HG03460 (cell line): ENCODE measurements around the gene EFNA3.

ENCODE experiments used
- ATAC-seq: cut with Tn5 transposase; IDR thresholded peaks from one replicate; pipeline ENCODE4 v1.9.1; 2021; ENCODE audit not compliant: unreplicated experiment

EFNA3 gene

DNA sequence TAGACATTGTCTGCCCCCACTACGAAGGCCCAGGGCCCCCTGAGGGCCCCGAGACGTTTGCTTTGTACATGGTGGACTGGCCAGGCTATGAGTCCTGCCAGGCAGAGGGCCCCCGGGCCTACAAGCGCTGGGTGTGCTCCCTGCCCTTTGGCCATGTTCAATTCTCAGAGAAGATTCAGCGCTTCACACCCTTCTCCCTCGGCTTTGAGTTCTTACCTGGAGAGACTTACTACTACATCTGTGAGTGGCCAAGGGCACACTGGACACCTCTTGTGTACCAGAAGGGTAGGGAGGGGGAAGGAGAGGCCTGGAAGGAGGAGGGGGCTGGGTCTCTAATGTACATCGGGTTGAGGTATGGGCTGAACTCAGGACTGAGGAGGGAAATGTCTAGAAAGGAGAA is 11.9 kb upstream of the EFNA3 start:
- ATAC-seq = no peak

DNA sequence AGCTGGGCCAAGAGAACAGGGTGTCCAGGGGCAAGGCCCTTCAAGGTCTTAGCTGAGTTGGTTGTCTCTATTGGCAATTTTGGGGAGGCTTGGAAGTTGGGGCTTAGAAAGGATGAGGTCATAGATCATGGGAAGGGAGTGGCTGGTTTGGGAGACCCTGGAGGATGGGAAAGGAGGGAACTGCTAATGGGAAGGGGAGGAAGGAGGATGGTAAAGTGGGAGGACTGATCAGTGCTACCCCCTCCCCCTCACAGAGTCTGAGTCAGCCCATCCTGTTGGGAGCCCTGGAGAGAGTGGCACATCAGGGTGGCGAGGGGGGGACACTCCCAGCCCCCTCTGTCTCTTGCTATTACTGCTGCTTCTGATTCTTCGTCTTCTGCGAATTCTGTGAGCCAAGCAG is 10.0 kb upstream of the EFNA3 start:
- no peak for ATAC-seq

DNA sequence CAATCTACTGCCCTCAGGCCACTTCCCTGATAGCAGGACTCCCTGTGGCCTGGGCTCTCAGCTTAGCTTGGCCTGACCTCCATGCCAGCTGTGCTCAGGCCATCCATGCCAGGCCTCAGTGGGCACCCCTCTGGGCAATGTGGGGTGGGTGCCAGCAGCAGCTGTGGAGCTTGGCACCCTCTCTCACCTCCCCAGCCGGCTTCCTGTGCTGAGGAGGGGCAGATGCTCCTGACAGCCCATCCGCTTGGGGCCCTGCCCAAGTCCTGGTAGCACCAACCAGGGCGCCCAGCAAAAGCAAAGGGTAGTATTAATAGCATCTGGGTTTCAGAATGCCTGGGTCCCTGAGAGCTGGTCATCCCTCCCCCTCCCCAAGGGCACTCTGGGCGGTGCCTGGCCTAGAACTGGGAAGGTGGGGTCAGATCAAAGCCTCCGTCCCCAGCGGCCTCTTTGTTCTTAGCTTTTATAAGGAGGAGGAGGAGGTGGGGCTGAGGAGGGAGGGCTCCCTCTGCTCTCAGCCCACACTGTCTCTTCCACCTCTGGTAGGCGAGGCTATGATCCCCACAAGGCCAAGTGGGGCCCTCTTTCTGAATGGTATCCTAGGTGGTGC is 9.0 kb upstream of the EFNA3 start:
- ATAC-seq = no peak

DNA sequence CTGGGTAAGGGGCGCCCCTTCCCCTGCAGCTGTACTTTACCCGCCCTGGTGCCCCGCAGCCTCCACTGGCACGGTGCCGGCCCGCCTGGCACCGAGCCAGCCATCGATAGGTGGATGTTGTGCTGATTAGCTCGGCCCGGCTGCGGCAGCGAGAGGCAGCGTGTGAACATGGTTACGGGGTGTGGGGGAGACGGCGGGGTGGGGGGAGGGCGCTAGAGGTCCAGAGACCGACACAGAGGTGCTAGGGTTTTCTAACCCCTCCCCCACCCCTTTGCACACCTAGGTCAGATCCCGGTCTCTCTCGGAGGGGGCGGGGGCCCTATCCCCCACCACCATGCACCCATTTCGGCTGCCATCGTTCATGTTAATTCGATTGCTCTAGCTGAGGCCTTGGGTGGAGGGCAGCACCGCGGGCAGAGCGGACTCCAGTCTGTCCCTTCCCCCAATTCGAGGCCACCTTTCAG is 8.4 kb upstream of the EFNA3 start:
- ATAC-seq = no peak

- peak; percentile 75 for ATAC-seq
These were observed 7.7 kb upstream of the EFNA3 start for GRCh38 chr1:155070721-155071569.

DNA sequence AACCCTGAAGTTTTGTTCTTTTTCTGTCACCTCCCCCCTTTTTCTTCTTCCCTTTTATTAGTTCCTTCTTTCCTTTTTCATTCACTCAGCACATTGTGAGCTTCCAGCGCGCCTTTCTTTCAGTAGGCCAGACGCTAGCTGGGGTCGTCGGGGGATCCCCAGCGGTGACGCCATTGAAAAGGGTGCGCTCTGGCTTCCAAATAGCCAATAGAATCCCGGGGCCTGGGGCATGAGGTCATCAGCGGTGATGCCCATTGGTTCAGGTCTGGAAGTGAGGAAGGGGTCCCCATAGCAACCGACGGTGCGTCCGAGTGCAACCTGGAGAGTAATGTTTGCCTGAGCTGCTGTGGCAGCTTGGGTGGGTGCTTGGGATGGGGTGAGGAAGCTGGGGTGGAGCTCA is 6.9 kb upstream of the EFNA3 start:
- ATAC-seq = no peak

DNA sequence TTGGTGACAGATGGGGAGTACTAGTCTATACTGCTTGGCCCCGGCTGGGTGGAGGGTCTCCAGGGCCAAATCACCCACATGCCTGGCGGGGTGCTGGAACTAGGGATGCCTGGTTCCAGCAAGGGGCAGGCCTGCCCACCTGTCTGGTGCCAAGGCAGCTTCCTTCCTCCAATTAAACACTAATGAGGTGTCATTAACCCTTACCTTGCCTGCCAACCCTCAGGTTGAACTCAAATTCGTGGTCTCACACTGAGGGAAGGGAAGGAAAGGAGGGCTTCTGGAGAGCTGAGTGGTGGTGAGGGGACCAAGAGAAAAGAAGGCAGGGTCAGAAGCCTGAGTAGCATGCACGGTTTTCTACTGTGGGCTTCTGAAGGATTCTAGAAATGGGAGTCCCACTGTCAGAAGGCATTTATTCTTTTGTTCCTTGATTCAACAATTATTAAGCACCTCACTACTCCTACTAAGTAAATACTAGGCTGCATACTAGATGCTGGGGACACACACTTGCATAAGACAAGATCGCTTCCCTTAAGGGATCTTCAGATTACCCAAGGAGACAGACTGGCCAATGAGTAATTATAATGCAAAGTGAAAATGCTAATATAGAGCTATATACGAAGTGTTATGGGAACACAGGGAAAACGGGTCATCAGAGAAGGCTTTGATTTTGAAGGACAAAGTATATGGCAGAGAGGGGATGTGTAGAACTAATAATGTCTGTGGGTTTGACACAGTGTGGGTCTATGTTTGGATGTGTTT is 5.9 kb upstream of the EFNA3 start:
- no peak for ATAC-seq

DNA sequence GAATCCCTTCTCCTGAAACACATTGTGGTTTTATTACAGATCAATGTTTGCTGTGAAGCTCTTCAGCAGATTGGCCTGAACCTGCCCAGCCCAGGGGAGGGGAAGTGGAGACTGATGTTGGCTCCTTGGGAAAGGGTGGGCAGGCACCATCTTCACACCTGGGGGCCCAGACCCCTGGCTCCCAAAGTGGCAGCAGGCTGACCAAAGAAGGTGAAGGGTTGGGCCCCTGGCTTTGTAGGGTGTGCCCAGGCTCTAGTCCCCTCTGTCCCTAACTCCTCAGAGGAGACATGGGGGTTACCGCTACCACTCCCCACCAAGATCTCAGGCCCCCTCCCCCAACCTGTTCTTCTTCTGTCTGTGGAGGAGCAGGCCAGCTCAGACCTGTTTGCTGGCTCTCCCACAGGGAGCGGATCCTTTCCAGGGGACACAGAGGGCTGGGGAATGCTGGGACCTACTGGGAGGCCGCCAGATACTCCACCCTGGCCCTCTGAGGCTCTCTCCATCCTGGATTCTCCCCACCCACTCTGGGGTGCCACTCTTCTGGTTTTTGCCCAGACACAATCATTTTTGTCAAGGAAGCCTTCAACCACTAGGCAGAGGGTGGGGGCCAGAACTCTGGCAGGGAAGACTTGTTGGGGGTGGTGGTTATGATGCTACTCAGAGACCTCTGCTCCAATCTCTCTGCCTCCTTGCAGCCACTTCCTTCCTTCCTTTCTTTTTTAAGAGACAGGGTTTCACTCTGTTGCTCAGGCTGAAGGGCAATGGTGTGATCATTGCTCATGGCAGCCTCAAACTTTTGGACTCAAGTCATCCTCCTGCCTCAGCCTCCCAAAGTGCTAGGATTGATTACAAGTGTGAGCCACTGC is 5.0 kb upstream of the EFNA3 start:
- ATAC-seq = no peak

DNA sequence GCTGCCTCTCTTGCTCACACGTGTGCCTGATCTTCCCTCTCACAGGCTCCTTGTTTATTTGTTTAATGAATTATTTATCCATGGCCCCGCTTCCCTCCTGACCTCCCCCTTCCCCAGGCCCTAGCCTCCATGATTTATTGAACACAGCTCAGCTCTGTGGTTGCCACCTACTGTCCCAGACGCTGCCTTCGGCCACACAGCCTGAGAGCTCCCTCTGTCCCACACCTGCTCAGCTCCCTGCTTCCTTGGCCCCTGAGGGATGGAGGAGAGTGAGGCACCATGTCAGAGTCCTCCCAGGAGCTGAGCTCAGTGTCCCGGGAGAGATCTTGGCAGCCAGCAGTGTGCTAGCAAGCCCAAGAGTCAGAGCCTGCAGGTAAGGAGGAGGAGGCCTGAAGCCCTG is 3.1 kb upstream of the EFNA3 start:
- ATAC-seq = no peak

- no peak for ATAC-seq
These were observed 2.3 kb upstream of the EFNA3 start for GRCh38 chr1:155076371-155076770.

GRCh38 chr1:155077346-155077745 is 1.3 kb upstream of the EFNA3 start:
- no peak for ATAC-seq

DNA sequence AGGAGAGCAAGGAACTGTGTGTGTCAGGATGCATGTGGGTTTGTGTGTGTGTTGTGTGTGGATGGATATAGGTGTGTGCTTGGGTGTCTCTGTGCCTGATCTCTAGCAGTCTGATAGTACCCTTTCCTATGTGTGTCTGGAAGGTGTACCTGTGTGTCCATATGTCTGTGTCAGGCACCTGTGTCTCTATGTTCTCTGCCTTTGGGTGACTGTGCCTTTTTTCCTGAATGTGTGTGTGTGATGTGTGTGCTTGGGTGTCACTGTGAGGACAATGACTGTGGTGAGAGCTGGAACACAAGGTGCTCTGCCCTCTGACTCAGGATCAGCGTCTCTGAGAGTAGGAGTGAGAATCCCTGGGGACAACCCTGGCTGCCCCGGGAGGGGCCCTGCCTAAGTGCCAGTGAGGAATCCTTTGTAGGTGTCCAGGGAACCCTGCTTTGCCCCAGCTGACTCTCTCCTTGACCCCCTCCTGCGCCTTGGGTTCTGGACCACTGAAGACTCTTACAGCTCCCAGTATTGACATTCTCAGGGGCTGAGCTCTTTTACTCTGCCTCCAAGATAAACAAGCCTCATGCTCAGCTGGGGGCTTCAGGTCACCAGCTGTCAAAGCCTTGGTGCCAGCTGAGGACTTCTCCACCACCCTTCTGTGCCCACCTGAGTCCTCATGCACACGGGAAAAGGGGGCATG is 735 bp upstream of the EFNA3 start:
- no peak for ATAC-seq

GRCh38 chr1:155079210-155079486 is 511 bp downstream of the EFNA3 start:
- ATAC-seq = no peak

- ATAC-seq = no peak
These were observed 1.1 kb downstream of the EFNA3 start for GRCh38 chr1:155079487-155080311.

- no peak for ATAC-seq
These were observed 1.9 kb downstream of the EFNA3 start for GRCh38 chr1:155080312-155081228.

- ATAC-seq = no peak
These were observed 3.0 kb downstream of the EFNA3 start for GRCh38 chr1:155081472-155082300.

DNA sequence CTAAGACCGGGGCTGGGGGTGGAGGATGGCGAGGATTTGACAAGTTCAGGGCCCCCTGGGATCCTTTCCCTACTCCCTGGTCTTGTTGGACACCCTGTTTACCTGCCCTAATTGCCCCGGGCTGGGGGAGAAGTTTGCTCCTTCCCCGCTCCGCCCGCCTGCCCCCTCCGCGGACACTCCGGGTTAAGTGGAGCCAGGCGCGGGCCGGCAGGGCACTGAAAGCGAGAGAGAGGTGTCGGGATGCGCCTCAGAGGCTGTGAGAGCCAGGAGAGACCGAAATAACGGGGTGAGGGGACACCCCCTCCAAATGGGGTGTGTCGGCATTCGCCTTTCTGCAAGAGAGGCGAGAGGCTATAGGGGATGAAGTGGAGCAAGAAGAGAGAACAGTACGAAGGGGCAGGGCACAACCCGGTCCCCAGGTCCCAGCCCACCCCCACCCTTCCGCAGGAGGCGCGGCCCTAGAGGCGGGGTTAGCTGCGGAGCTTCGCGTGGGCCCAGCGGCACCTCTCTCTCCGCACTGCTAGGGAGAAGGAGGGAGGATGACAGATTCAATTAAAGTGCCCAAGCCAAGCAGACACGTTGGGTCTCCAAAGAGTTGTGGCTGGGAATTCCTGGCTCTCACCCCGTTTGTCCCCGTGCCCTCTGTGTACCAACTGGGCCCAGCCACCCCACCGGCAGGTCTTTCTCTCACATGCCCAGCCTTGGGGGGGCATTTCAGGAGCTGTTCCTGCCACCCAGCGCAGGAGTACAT is 3.8 kb downstream of the EFNA3 start:
- ATAC-seq = no peak
